Motor neuron (in vitro differentiated cells): ENCODE results near the gene FUT7. TPM values are rescaled to one million over a fixed set of nuclear protein-coding genes. Genes with fewer than 3 reads are reported as not detected.
A peak's percentile ranks its signal among the peaks of the same experiment; 100 is the strongest.
"Not testable (repeated sequence)": the region's sequence is repeated elsewhere in the genome, so short reads cannot be mapped to it uniquely, and the experiment has no call there.

Experiments
- ATAC-seq, 8 experiments: fragments of 200-7000 bp; cut with Tn5 transposase; replicated peaks in 6 of 8; 2 replicates each; pipeline ENCODE4 v1.8.0; 2021; ENCODE audit warnings: mild to moderate bottlenecking in 8 of 8, moderate library complexity in 8 of 8
- H3K27ac ChIP-seq, 2 donors: fragments of 250-450 bp; sonication (Bioruptor Pico); 2 replicates each; pipeline ENCODE4 v1.9.0; 2021; ENCODE audit warnings: antibody characterized with exemption in 2 of 2, mild to moderate bottlenecking in 2 of 2, moderate library complexity in 1 of 2
- H3K4me1 ChIP-seq, 2 donors: fragments of 250-450 bp; sonication (Bioruptor Pico); replicated peaks in 1 of 2; 2 replicates each; pipeline ENCODE4 v1.6.1; 2021; ENCODE audit warnings: antibody characterized with exemption in 2 of 2, mild to moderate bottlenecking in 2 of 2, moderate library complexity in 1 of 2
- H3K4me3 ChIP-seq, 5 donors: fragments of 250-450 bp; sonication (Bioruptor Pico); 2 replicates each; pipeline ENCODE4 v1.9.0; 2021; ENCODE audit warnings: antibody characterized with exemption in 5 of 5, mild to moderate bottlenecking in 5 of 5, moderate library complexity in 4 of 5
- WGBS, 10 experiments: fragments of 450-650 bp; shearing (Covaris generic); methylation state at CpG; one replicate each; pipeline ENCODE4 v1.0.0; 2022; 5-methylcytosine and 5-hydroxymethylcytosine counted together
- in situ Hi-C, 9 experiments: fragments of 400-800 bp; cut with MboI; loops; one replicate each; pipeline ENCODE4 v1.15.0; 2021; ENCODE audit warnings: low sequenced_read_pairs in 9 of 9, low pct_unique_long_range_greater_than_20kb in 2 of 9; ENCODE audit not compliant: unreplicated experiment in 9 of 9
- total RNA-seq, 8 experiments: library from RNA; unstranded; fragments of 300-600 nt; gene quantifications; 2 replicates each; pipeline versions ENCODE4 v1.2.3 to v1.2.4, GENCODE V29; 2022

The FUT7 gene
- total RNA-seq, 8 experiments from 2014 or later, result 0.08 to 1.0 (median 0.25) TPM; not detected in 1

GRCh38 chr9:137006116-137007003 is 25.5 kb downstream of the FUT7 start:
- no peak overlapping the region for H3K27ac ChIP-seq
- peak in 1 of 8 experiments; percentile 4 for ATAC-seq
- no peak overlapping the region for H3K4me3 ChIP-seq
- H3K4me1 ChIP-seq, result no peaks in the 10 kb centered on the region
- in situ Hi-C loops, result no loop called here
- WGBS, 10 experiments, result 79 to 100% (median 90%) methylated on average over 1 to 7 of the region's 24 CpGs; no CpG with 5 or more reads in 5 of the 10 experiments

GRCh38 chr9:137004285-137004684 is 27.6 kb downstream of the FUT7 start:
- not testable (repeated sequence) for H3K27ac ChIP-seq

GRCh38 chr9:137002646-137003041 is 29.2 kb downstream of the FUT7 start:
- no peaks in the 10 kb centered on the region for H3K4me1 ChIP-seq
- no peak overlapping the region for H3K4me3 ChIP-seq
- in situ Hi-C loops, result no loop called here
- ATAC-seq, result no peak
- WGBS, 10 experiments, result 66 to 90% (median 84%) methylated on average over 2 to 9 of the region's 10 CpGs; no CpG with 5 or more reads in 6 of the 10 experiments
- no peak overlapping the region for H3K27ac ChIP-seq

More at GRCh38 chr9:137004285-137004684, 27.6 kb downstream of the FUT7 start:
- in situ Hi-C loops, ATAC-seq, H3K4me1 ChIP-seq, H3K4me3 ChIP-seq: not testable (repeated sequence)
- WGBS, 10 experiments, result 17% methylated on average over 6 of the region's 17 CpGs; no CpG with 5 or more reads in 9 of the 10 experiments

GRCh38 chr9:137001857-137002645 is 29.8 kb downstream of the FUT7 start:
- H3K27ac ChIP-seq, result no peak overlapping the region
- ATAC-seq, result no peak
- in situ Hi-C loops, result no loop called here
- no peaks in the 10 kb centered on the region for H3K4me1 ChIP-seq
- 53 to 88% (median 80%) methylated on average over 1 to 10 of the region's 20 CpGs; no CpG with 5 or more reads in 3 of the 10 experiments for WGBS, 10 experiments
- no peak overlapping the region for H3K4me3 ChIP-seq

- 20 to 100% (median 77%) methylated on average over 1 to 4 of the region's 10 CpGs; no CpG with 5 or more reads in 4 of the 10 experiments for WGBS, 10 experiments
Observed at GRCh38 chr9:137000177-137000930, 31.5 kb downstream of the FUT7 start.

GRCh38 chr9:136997830-136998234 is 34.1 kb downstream of the FUT7 start:
- ATAC-seq, result no peak
- in situ Hi-C loops, result no loop called here
- H3K27ac ChIP-seq, result no peak overlapping the region
- WGBS, 10 experiments, result 59 to 100% (median 89%) methylated on average over 1 to 5 of the region's 18 CpGs; no CpG with 5 or more reads in 5 of the 10 experiments
- peaks cover 5 to 12% of the 10 kb centered on the region in 2 donors for H3K4me1 ChIP-seq
- no peak overlapping the region for H3K4me3 ChIP-seq

More at GRCh38 chr9:137000177-137000930, 31.5 kb downstream of the FUT7 start:
- no peak overlapping the region for H3K27ac ChIP-seq
- no peak for ATAC-seq
- H3K4me1 ChIP-seq, result peaks cover 0 to 9% of the 10 kb centered on the region in 2 donors
- in situ Hi-C loops, result no loop called here
- no peak overlapping the region for H3K4me3 ChIP-seq

- ATAC-seq, result no peak
- H3K27ac ChIP-seq, result no peak overlapping the region
- H3K4me1 ChIP-seq, result peaks cover 5 to 12% of the 10 kb centered on the region in 2 donors
- WGBS, 10 experiments, result 70 to 95% (median 80%) methylated on average over 1 to 5 of the region's 10 CpGs; no CpG with 5 or more reads in 5 of the 10 experiments
- in situ Hi-C loops, result no loop called here
- H3K4me3 ChIP-seq, result no peak overlapping the region
Observed at GRCh38 chr9:136997371-136997770, 34.5 kb downstream of the FUT7 start.

GRCh38 chr9:136996361-136997292 is 35.3 kb downstream of the FUT7 start, which contains the start of gene CLIC3:
Gene CLIC3, minus strand, starts transcription at chr9:136996568. Its CDS starts 25 bp downstream, at chr9:136996543.
- peak in 3 of 8 experiments; percentile 7 to 20 (median 12) for ATAC-seq
- Histone ChIP-seq H3K4me3 (no peak within 1 kb of the TSS), H3K4me1 (peaks cover 5 to 12% of the 10 kb centered on the region in 2 donors), H3K27ac (no peak within 1 kb of the TSS)
- in situ Hi-C loops, result no loop called here
- 100% methylated on average over 1 of the region's 35 CpGs; no CpG with 5 or more reads in 9 of the 10 experiments for WGBS, 10 experiments

GRCh38 chr9:136995772-136996311 is 36.0 kb downstream of the FUT7 start:
- H3K4me1 ChIP-seq, result peaks cover 5 to 12% of the 10 kb centered on the region in 2 donors

GRCh38 chr9:136995362-136995761 is 36.5 kb downstream of the FUT7 start:
- in situ Hi-C loops, result no loop called here
- WGBS, 10 experiments, result no CpG with 5 or more reads among the region's 30 CpGs
- H3K4me1 ChIP-seq, result peaks cover 5 to 12% of the 10 kb centered on the region in 2 donors
- H3K4me3 ChIP-seq, result no peak overlapping the region
- no peak overlapping the region for H3K27ac ChIP-seq
- no peak for ATAC-seq

More at GRCh38 chr9:136995772-136996311, 36.0 kb downstream of the FUT7 start:
- ATAC-seq, result peak in 2 of 8 experiments; percentile 3 to 5
- in situ Hi-C loops, result no loop called here
- WGBS, 10 experiments, result no CpG with 5 or more reads among the region's 12 CpGs
- H3K27ac ChIP-seq, result no peak overlapping the region
- H3K4me3 ChIP-seq, result no peak overlapping the region

- Histone ChIP-seq H3K4me1 (peaks cover 5 to 12% of the 10 kb centered on the region in 2 donors), H3K27ac (no peak overlapping the region), H3K4me3 (no peak overlapping the region)
- no peak for ATAC-seq
- WGBS, 10 experiments, result no CpG with 5 or more reads among the region's 40 CpGs
- in situ Hi-C loops, result no loop called here
Observed at GRCh38 chr9:136994888-136995230, 37.0 kb downstream of the FUT7 start.
